ENCODE measurements around the gene KCNMA1.
A peak's percentile ranks its signal among the peaks of the same experiment; 100 is the strongest.

Gene KCNMA1

DNA sequence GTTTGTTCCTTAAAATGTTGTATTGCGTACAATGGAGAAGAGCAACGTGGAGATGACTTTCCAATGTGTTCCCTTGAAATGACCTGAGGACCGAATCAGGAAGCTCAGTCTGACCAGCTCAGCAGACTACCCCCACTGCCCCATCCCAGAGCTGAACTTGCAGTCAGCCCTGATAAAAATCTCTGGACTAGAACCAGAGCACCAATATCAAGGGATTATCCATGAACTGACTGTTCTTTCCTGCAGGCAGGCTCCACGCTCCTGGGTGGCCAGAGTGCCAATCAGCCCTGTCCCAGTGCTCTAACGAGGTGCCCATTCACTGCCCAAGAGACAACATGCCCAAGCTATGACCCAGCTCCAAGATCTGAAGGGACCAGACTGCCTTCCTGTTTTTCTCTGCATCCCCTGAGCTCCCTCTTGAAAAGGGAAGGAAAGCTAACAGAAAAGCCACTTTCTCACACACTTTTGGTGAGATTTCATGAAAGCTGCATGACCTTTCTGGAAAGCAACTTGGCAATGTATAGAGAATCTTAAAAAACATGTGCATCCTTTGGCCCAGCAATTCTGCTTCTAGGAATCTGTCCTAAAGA is 130.2 kb downstream of the KCNMA1 start:
- Histone ChIP-seq H2BK12ac (ENCODE audit: low read length in 2 of 2) (peak overlapping the region; percentile 15 to 93), H3K23ac (ENCODE audit: low read length in 2 of 2) (no peak overlapping the region), H4K8ac (ENCODE audit: low read length) (peak overlapping the region; percentile 74), H3K4me1 (ENCODE audit: control insufficient read depth, insufficient read depth, low read depth, low read length) (peaks cover 22% of the 10 kb centered on the region), H2BK15ac (ENCODE audit: low read depth, poor library complexity, severe bottlenecking) (no peak overlapping the region), H3K9ac (ENCODE audit: low read length) (no peak overlapping the region), H3K27me3 (ENCODE audit: control insufficient read depth in 1 of 2, insufficient read depth in 1 of 2, low read length in 2 of 2) (no peaks in the 10 kb centered on the region), H4K91ac (ENCODE audit: low read length) (peak overlapping the region; percentile 8), H2BK120ac (ENCODE audit: low read depth, low read length) (no peak overlapping the region), H3K27ac (ENCODE audit: low read length, poor library complexity, severe bottlenecking) (no peak overlapping the region), H3K18ac (ENCODE audit: low read depth in 1 of 2, low read length in 2 of 2) (peak overlapping the region; percentile 14 to 81), H3K4ac (ENCODE audit: low read depth in 1 of 2, low read length in 2 of 2) (peak overlapping the region in 1 of 2 experiments; percentile 60), H3K4me2 (ENCODE audit: low read length, poor library complexity, severe bottlenecking) (no peak overlapping the region), H3K14ac (ENCODE audit: low read length in 2 of 2) (peak overlapping the region in 1 of 2 experiments; percentile 72), H3K36me3 (ENCODE audit: control insufficient read depth in 1 of 2, insufficient read depth in 2 of 2, low read depth in 1 of 2, low read length in 2 of 2) (no peaks in the 10 kb centered on the region), H3K9me3 (ENCODE audit: control insufficient read depth, low read length) (no peaks in the 10 kb centered on the region), H2AK5ac (ENCODE audit: low read length, severe bottlenecking) (no peak overlapping the region), H2BK5ac (ENCODE audit: low read depth, low read length, poor library complexity, severe bottlenecking) (no peak overlapping the region), H2AFZ (ENCODE audit: low read depth, low read length) (no peak overlapping the region), H3K79me1 (replicated peaks; ENCODE audit: low read length, poor library complexity, severe bottlenecking) (peaks cover 17% of the 10 kb centered on the region), H3K4me3 (ENCODE audit: insufficient read depth in 1 of 2, low read depth in 1 of 2, low read length in 2 of 2) (peak overlapping the region in 1 of 2 experiments; percentile 15)
- 42% methylated on average over 5 of the region's 5 CpGs for WGBS
- no peak for DNase-seq

GRCh38 chr10:77506517-77507200 is 130.9 kb downstream of the KCNMA1 start:
- Histone ChIP-seq H3K9ac (ENCODE audit: low read length) (peak overlapping the region; percentile 65), H2BK15ac (ENCODE audit: low read depth, poor library complexity, severe bottlenecking) (no peak overlapping the region), H3K14ac (ENCODE audit: low read length in 2 of 2) (no peak overlapping the region), H4K8ac (ENCODE audit: low read length) (no peak overlapping the region), H3K4me3 (ENCODE audit: insufficient read depth in 1 of 2, low read depth in 1 of 2, low read length in 2 of 2) (peak overlapping the region in 1 of 2 experiments; percentile 26), H3K4ac (ENCODE audit: low read depth in 1 of 2, low read length in 2 of 2) (no peak overlapping the region), H3K23ac (ENCODE audit: low read length in 2 of 2) (no peak overlapping the region), H3K9me3 (ENCODE audit: control insufficient read depth, low read length) (no peaks in the 10 kb centered on the region), H4K91ac (ENCODE audit: low read length) (no peak overlapping the region), H2AFZ (ENCODE audit: low read depth, low read length) (no peak overlapping the region), H3K79me1 (replicated peaks; ENCODE audit: low read length, poor library complexity, severe bottlenecking) (peaks cover 19% of the 10 kb centered on the region), H3K18ac (ENCODE audit: low read depth in 1 of 2, low read length in 2 of 2) (peak overlapping the region in 1 of 2 experiments; percentile 14), H2BK5ac (ENCODE audit: low read depth, low read length, poor library complexity, severe bottlenecking) (no peak overlapping the region), H3K36me3 (ENCODE audit: control insufficient read depth in 1 of 2, insufficient read depth in 2 of 2, low read depth in 1 of 2, low read length in 2 of 2) (no peaks in the 10 kb centered on the region), H2AK5ac (ENCODE audit: low read length, severe bottlenecking) (no peak overlapping the region), H3K4me1 (ENCODE audit: control insufficient read depth, insufficient read depth, low read depth, low read length) (peaks cover 22% of the 10 kb centered on the region), H3K27me3 (ENCODE audit: control insufficient read depth in 1 of 2, insufficient read depth in 1 of 2, low read length in 2 of 2) (no peaks in the 10 kb centered on the region), H2BK120ac (ENCODE audit: low read depth, low read length) (no peak overlapping the region), H2BK12ac (ENCODE audit: low read length in 2 of 2) (peak overlapping the region in 1 of 2 experiments; percentile 98), H3K4me2 (ENCODE audit: low read length, poor library complexity, severe bottlenecking) (no peak overlapping the region), H3K27ac (ENCODE audit: low read length, poor library complexity, severe bottlenecking) (no peak overlapping the region)
- no peak for DNase-seq
- 34% methylated on average over 2 of the region's 3 CpGs for WGBS

- Histone ChIP-seq H2BK15ac (ENCODE audit: low read depth, poor library complexity, severe bottlenecking) (no peak overlapping the region), H3K9me3 (ENCODE audit: control insufficient read depth, low read length) (no peaks in the 10 kb centered on the region), H4K91ac (ENCODE audit: low read length) (no peak overlapping the region), H3K79me1 (replicated peaks; ENCODE audit: low read length, poor library complexity, severe bottlenecking) (peaks cover 16% of the 10 kb centered on the region), H3K36me3 (ENCODE audit: control insufficient read depth in 1 of 2, insufficient read depth in 2 of 2, low read depth in 1 of 2, low read length in 2 of 2) (no peaks in the 10 kb centered on the region), H2AFZ (ENCODE audit: low read depth, low read length) (no peak overlapping the region), H3K9ac (ENCODE audit: low read length) (peak overlapping the region; percentile 65), H2BK120ac (ENCODE audit: low read depth, low read length) (peak overlapping the region; percentile 62), H3K4me3 (ENCODE audit: insufficient read depth in 1 of 2, low read depth in 1 of 2, low read length in 2 of 2) (peak overlapping the region in 1 of 2 experiments; percentile 39), H2BK5ac (ENCODE audit: low read depth, low read length, poor library complexity, severe bottlenecking) (no peak overlapping the region), H3K27me3 (ENCODE audit: control insufficient read depth in 1 of 2, insufficient read depth in 1 of 2, low read length in 2 of 2) (no peaks in the 10 kb centered on the region), H3K23ac (ENCODE audit: low read length in 2 of 2) (no peak overlapping the region), H2BK12ac (ENCODE audit: low read length in 2 of 2) (peak overlapping the region; percentile 66 to 97), H3K4me1 (ENCODE audit: control insufficient read depth, insufficient read depth, low read depth, low read length) (peaks cover 27% of the 10 kb centered on the region), H3K4ac (ENCODE audit: low read depth in 1 of 2, low read length in 2 of 2) (peak overlapping the region; percentile 6 to 69), H3K18ac (ENCODE audit: low read depth in 1 of 2, low read length in 2 of 2) (peak overlapping the region; percentile 91 to 92), H3K14ac (ENCODE audit: low read length in 2 of 2) (no peak overlapping the region), H4K8ac (ENCODE audit: low read length) (no peak overlapping the region), H3K4me2 (ENCODE audit: low read length, poor library complexity, severe bottlenecking) (no peak overlapping the region), H2AK5ac (ENCODE audit: low read length, severe bottlenecking) (no peak overlapping the region), H3K27ac (ENCODE audit: low read length, poor library complexity, severe bottlenecking) (peak overlapping the region; percentile 91)
- WGBS = 0% methylated on average over 1 of the region's 2 CpGs
- DNase-seq = peak; percentile 92
Measured at GRCh38 chr10:77505431-77506334, 131.9 kb downstream of the KCNMA1 start.

All from mesenchymal stem cell (in vitro differentiated cells and primary cell).